HEK293 (cell line): ENCODE data around the gene TBX5.

ENCODE experiments used
- CTCF ChIA-PET: fragments of 350-600 bp; formaldehyde crosslinking; extraction: SDS; loops from one replicate; lab custom pipeline; 2021; ENCODE audit warnings: antibody characterized with exemption; lab: Yijun Ruan, JAX
- POLR2A ChIA-PET: fragments of 300-600 bp; formaldehyde crosslinking; extraction: SDS; loops from one replicate; lab custom pipeline; 2020; ENCODE audit warnings: antibody characterized with exemption, inconsistent platforms; lab: Yijun Ruan, JAX
- H3K27ac ChIP-seq: fragments of 200-500 bp; sonication (Bioruptor generic); 2 replicates; pipeline ENCODE4 v1.5.1; 2014; ENCODE audit warnings: low read depth, low read length, control low read depth, inconsistent platforms; ENCODE audit errors: extremely low read depth
- H3K36me3 ChIP-seq, 2 experiments: fragments of 200-500 bp in 1 of 2; sonication (Bioruptor generic) in 1 of 2; 1 replicate in 1 of 2; 2 replicates in 1 of 2; pipeline ENCODE4 v1.5.1; 2014 to 2017; ENCODE audit warnings: inconsistent platforms in 2 of 2, low read length in 2 of 2; ENCODE audit not compliant: control insufficient read depth in 2 of 2, insufficient read depth in 1 of 2
- H3K4me1 ChIP-seq: fragments of 200-500 bp; sonication (Bioruptor generic); 2 replicates; pipeline ENCODE4 v1.5.1; 2014; ENCODE audit warnings: mild to moderate bottlenecking, low read length, inconsistent platforms; ENCODE audit not compliant: control insufficient read depth, insufficient read depth
- H3K4me3 ChIP-seq: 2 replicates; pipeline ENCODE4 v1.5.1; 2011; ENCODE audit warnings: low read depth, mild to moderate bottlenecking, control low read depth, low read length, moderate library complexity
- H3K9me3 ChIP-seq: fragments of 200-500 bp; sonication (Bioruptor generic); 2 replicates; pipeline ENCODE4 v1.5.1; 2014; ENCODE audit warnings: low read depth, low read length, inconsistent platforms; ENCODE audit not compliant: control insufficient read depth, insufficient read depth
- GLIS2 ChIP-seq: fragments of 450-650 bp; formaldehyde crosslinking; IDR thresholded peaks from 2 replicates; pipeline ENCODE4 v1.5.1; 2016; ENCODE audit warnings: missing biosample characterization, missing genetic modification characterization
- IKZF3 ChIP-seq: fragments of 450-650 bp; IDR thresholded peaks from 2 replicates; pipeline ENCODE4 v1.5.0; 2018; ENCODE audit warnings: missing biosample characterization, mild to moderate bottlenecking, missing genetic modification characterization, moderate library complexity
- KLF10 ChIP-seq: fragments of 450-650 bp; IDR thresholded peaks from 2 replicates; pipeline ENCODE4 v1.5.1; 2018; ENCODE audit warnings: missing biosample characterization, mild to moderate bottlenecking, missing genetic modification characterization
- KLF16 ChIP-seq: fragments of 450-650 bp; formaldehyde crosslinking; IDR thresholded peaks from 2 replicates; pipeline ENCODE4 v1.5.1; 2017; ENCODE audit warnings: missing biosample characterization, missing genetic modification characterization
- TRIM28 ChIP-seq: IDR thresholded peaks from 2 replicates; pipeline ENCODE4 v1.6.1; 2011; ENCODE audit warnings: low read length, control low read depth, borderline replicate concordance
- YY2 ChIP-seq: fragments of 450-650 bp; formaldehyde crosslinking; IDR thresholded peaks from 2 replicates; pipeline ENCODE4 v1.5.1; 2016; ENCODE audit warnings: missing biosample characterization, missing genetic modification characterization
- ZBTB1 ChIP-seq: fragments of 450-650 bp; formaldehyde crosslinking; IDR thresholded peaks from 2 replicates; pipeline ENCODE4 v1.5.1; 2016; ENCODE audit warnings: missing biosample characterization, missing genetic modification characterization
- ZNF112 ChIP-seq: fragments of 450-650 bp; formaldehyde crosslinking; IDR thresholded peaks from 2 replicates; pipeline ENCODE4 v1.5.0; 2017; ENCODE audit warnings: missing biosample characterization, missing genetic modification characterization
- ZNF174 ChIP-seq: fragments of 450-650 bp; formaldehyde crosslinking; IDR thresholded peaks from 2 replicates; pipeline ENCODE4 v1.5.0; 2017; ENCODE audit warnings: missing biosample characterization, mild to moderate bottlenecking, missing genetic modification characterization
- ZNF211 ChIP-seq: fragments of 450-650 bp; formaldehyde crosslinking; IDR thresholded peaks from 2 replicates; pipeline ENCODE4 v1.5.1; 2016; ENCODE audit warnings: low read depth, missing biosample characterization, missing genetic modification characterization
- ZNF223 ChIP-seq: fragments of 450-650 bp; formaldehyde crosslinking; IDR thresholded peaks from 2 replicates; pipeline ENCODE4 v1.5.1; 2016; ENCODE audit warnings: missing biosample characterization, missing genetic modification characterization
- ZNF274 ChIP-seq, 2 experiments: fragments of 200-500 bp in 1 of 2; fragments of 450-650 bp in 1 of 2; sonication (Bioruptor generic) in 1 of 2; formaldehyde crosslinking in 1 of 2; IDR thresholded peaks; 2 replicates each; pipeline versions ENCODE4 v1.5.1 to v1.6.1; 2014 to 2016; ENCODE audit warnings: borderline replicate concordance in 1 of 2, inconsistent platforms in 1 of 2, low read length in 1 of 2, missing biosample characterization in 1 of 2, missing genetic modification characterization in 1 of 2
- ZNF341 ChIP-seq: fragments of 450-650 bp; formaldehyde crosslinking; IDR thresholded peaks from 2 replicates; pipeline ENCODE4; 2016; ENCODE audit warnings: low read depth, missing biosample characterization, missing genetic modification characterization
- ZNF426 ChIP-seq: fragments of 450-650 bp; formaldehyde crosslinking; IDR thresholded peaks from 2 replicates; pipeline ENCODE4 v1.5.1; 2017; ENCODE audit warnings: missing biosample characterization, missing genetic modification characterization, mild to moderate bottlenecking, inconsistent platforms, moderate library complexity
- ZNF514 ChIP-seq: fragments of 450-650 bp; formaldehyde crosslinking; IDR thresholded peaks from 2 replicates; pipeline ENCODE4 v1.5.1; 2016; ENCODE audit warnings: missing biosample characterization, missing genetic modification characterization
- ZNF600 ChIP-seq: fragments of 450-650 bp; formaldehyde crosslinking; IDR thresholded peaks from 2 replicates; pipeline ENCODE4 v1.5.1; 2016; ENCODE audit warnings: missing biosample characterization, missing genetic modification characterization
- ZNF654 ChIP-seq: fragments of 450-650 bp; formaldehyde crosslinking; IDR thresholded peaks from 2 replicates; pipeline ENCODE4 v1.5.1; 2016; ENCODE audit warnings: low read depth, missing biosample characterization, missing genetic modification characterization
- ZSCAN16 ChIP-seq: fragments of 450-650 bp; formaldehyde crosslinking; IDR thresholded peaks from 2 replicates; pipeline ENCODE4 v1.5.1; 2016; ENCODE audit warnings: missing biosample characterization, missing genetic modification characterization
- TF ChIP-seq, protein P1 (sequence below): fragments of 450-650 bp; formaldehyde crosslinking; IDR thresholded peaks from 2 replicates; pipeline ENCODE4 v1.5.1; 2016; ENCODE audit warnings: missing biosample characterization, missing genetic modification characterization, low read depth
- TF ChIP-seq, protein P2 (sequence below): fragments of 450-650 bp; formaldehyde crosslinking; IDR thresholded peaks from 2 replicates; pipeline ENCODE4 v1.5.1; 2016; ENCODE audit warnings: missing biosample characterization, missing genetic modification characterization, low read depth

Gene TBX5

GRCh38 chr12:114403690-114404066, 2.3 kb downstream of the TBX5 start:
- Histone ChIP-seq H3K4me3 (no peak overlapping the region), H3K9me3 (no peaks in the 10 kb centered on the region), H3K27ac (no peak overlapping the region), H3K36me3 (no peaks in the 10 kb centered on the region), H3K4me1 (no peaks in the 10 kb centered on the region)
- TF ChIP-seq GLIS2 (tag by site-specific recombination) = no peak
- no peak for TF ChIP-seq ZNF341 (tag by site-specific recombination)
- TF ChIP-seq ZNF223 = no peak
- no peak for TF ChIP-seq ZNF274 (IDR thresholded peaks at IDR 0.05; ENCODE audit: low read length)
- no peak for TF ChIP-seq ZNF274 (tag by site-specific recombination; IDR thresholded peaks at IDR 0.05; ENCODE audit: borderline replicate concordance)
- TF ChIP-seq IKZF3 (tag by site-specific recombination) = no peak
- no peak for TF ChIP-seq ZNF112 (tag by site-specific recombination)
- no peak for TF ChIP-seq ZNF514 (tag by site-specific recombination)
- ChIA-PET POLR2A (no interaction called here), CTCF (no interaction called here)

- Histone ChIP-seq H3K4me1 (no peaks in the 10 kb centered on the region), H3K27ac (no peak overlapping the region), H3K9me3 (no peaks in the 10 kb centered on the region), H3K4me3 (no peak overlapping the region), H3K36me3 (no peaks in the 10 kb centered on the region)
- POLR2A ChIA-PET = no interaction called here
- TF ChIP-seq, protein P1, sequence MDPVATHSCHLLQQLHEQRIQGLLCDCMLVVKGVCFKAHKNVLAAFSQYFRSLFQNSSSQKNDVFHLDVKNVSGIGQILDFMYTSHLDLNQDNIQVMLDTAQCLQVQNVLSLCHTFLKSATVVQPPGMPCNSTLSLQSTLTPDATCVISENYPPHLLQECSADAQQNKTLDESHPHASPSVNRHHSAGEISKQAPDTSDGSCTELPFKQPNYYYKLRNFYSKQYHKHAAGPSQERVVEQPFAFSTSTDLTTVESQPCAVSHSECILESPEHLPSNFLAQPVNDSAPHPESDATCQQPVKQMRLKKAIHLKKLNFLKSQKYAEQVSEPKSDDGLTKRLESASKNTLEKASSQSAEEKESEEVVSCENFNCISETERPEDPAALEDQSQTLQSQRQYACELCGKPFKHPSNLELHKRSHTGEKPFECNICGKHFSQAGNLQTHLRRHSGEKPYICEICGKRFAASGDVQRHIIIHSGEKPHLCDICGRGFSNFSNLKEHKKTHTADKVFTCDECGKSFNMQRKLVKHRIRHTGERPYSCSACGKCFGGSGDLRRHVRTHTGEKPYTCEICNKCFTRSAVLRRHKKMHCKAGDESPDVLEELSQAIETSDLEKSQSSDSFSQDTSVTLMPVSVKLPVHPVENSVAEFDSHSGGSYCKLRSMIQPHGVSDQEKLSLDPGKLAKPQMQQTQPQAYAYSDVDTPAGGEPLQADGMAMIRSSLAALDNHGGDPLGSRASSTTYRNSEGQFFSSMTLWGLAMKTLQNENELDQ = no peak
- TF ChIP-seq ZNF211 (tag by site-specific recombination) (no peak), TRIM28 (no peak), ZNF426 (tag by site-specific recombination) (no peak), ZNF600 (tag by site-specific recombination) (no peak), YY2 (no peak), KLF16 (tag by site-specific recombination) (no peak), ZNF174 (no peak), ZNF654 (no peak), ZBTB1 (tag by site-specific recombination) (no peak), KLF10 (no peak), ZSCAN16 (tag by site-specific recombination) (no peak)
- TF ChIP-seq, protein P2, sequence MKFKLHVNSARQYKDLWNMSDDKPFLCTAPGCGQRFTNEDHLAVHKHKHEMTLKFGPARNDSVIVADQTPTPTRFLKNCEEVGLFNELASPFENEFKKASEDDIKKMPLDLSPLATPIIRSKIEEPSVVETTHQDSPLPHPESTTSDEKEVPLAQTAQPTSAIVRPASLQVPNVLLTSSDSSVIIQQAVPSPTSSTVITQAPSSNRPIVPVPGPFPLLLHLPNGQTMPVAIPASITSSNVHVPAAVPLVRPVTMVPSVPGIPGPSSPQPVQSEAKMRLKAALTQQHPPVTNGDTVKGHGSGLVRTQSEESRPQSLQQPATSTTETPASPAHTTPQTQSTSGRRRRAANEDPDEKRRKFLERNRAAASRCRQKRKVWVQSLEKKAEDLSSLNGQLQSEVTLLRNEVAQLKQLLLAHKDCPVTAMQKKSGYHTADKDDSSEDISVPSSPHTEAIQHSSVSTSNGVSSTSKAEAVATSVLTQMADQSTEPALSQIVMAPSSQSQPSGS = no peak
- CTCF ChIA-PET = no interaction called here
Measured at GRCh38 chr12:114403011-114403689, 2.8 kb downstream of the TBX5 start.
